CD14-positive monocyte (primary cell): ENCODE results near the gene C17orf113. TPM values are rescaled to one million over a fixed set of nuclear protein-coding genes. Genes with fewer than 3 reads are reported as not detected.
"Not testable (repeated sequence)": the region's sequence is repeated elsewhere in the genome, so short reads cannot be mapped to it uniquely, and the experiment has no call there.

Experiments
- DNase-seq, 3 donors: peaks; one replicate each; pipeline ENCODE4 v3.0.0-alpha.2; 2011 to 2022
- H2AFZ ChIP-seq: 2 replicates; pipeline ENCODE4 v1.6.0; 2012; ENCODE audit warnings: mild to moderate bottlenecking, low read depth, low read length, inconsistent platforms; ENCODE audit not compliant: insufficient read depth, poor library complexity, severe bottlenecking
- H3K27ac ChIP-seq, 2 donors: 1 replicate in 1 of 2; 2 replicates in 1 of 2; pipeline ENCODE4 v1.5.1; 2012 to 2013; ENCODE audit warnings: low read length in 2 of 2, control low read depth in 1 of 2, inconsistent platforms in 1 of 2, low read depth in 1 of 2, mild to moderate bottlenecking in 1 of 2
- H3K27me3 ChIP-seq, 2 donors: one replicate each; pipeline versions ENCODE4 v1.6.0 to v1.6.1; 2011 to 2013; ENCODE audit warnings: low read length in 2 of 2; ENCODE audit not compliant: control insufficient read depth in 2 of 2, insufficient read depth in 2 of 2
- H3K36me3 ChIP-seq, 2 donors: replicated peaks in 1 of 2; 1 replicate in 1 of 2; 2 replicates in 1 of 2; pipeline versions ENCODE4 v1.5.1 to v1.6.1; 2012 to 2013; ENCODE audit warnings: low read length in 2 of 2, control low read depth in 1 of 2, inconsistent platforms in 1 of 2, mild to moderate bottlenecking in 1 of 2; ENCODE audit not compliant: insufficient read depth in 2 of 2, control insufficient read depth in 1 of 2
- H3K4me1 ChIP-seq, 2 donors: 1 replicate in 1 of 2; 2 replicates in 1 of 2; pipeline versions ENCODE4 v1.5.1 to v1.6.1; 2012 to 2013; ENCODE audit warnings: low read length in 2 of 2, control low read depth in 1 of 2, inconsistent platforms in 1 of 2, mild to moderate bottlenecking in 1 of 2, moderate library complexity in 1 of 2; ENCODE audit not compliant: insufficient read depth in 2 of 2, control insufficient read depth in 1 of 2
- H3K4me2 ChIP-seq: replicated peaks from 2 replicates; pipeline ENCODE3; 2012; ENCODE audit warnings: low read length, moderate library complexity, mild to moderate bottlenecking; ENCODE audit not compliant: poor library complexity, severe bottlenecking; ENCODE audit errors: extremely low read depth
- H3K4me3 ChIP-seq, 3 experiments: fragments of 200-600 bp in 1 of 3; sonication (generic) in 1 of 3; replicated peaks in 1 of 3; 1 replicate in 2 of 3; 2 replicates in 1 of 3; pipeline ENCODE4 v1.5.1; 2011 to 2013; ENCODE audit warnings: low read length in 3 of 3, mild to moderate bottlenecking in 3 of 3, control low read depth in 2 of 3, low read depth in 2 of 3, inconsistent platforms in 1 of 3, moderate library complexity in 1 of 3
- H3K79me2 ChIP-seq: 2 replicates; pipeline ENCODE4 v1.6.0; 2012; ENCODE audit warnings: mild to moderate bottlenecking, control low read depth, inconsistent platforms, low read length, moderate library complexity; ENCODE audit not compliant: insufficient read depth
- H3K9ac ChIP-seq: 2 replicates; pipeline ENCODE4 v1.6.0; 2017; ENCODE audit warnings: low read length, mild to moderate bottlenecking; ENCODE audit not compliant: insufficient read depth, poor library complexity, severe bottlenecking
- H3K9me3 ChIP-seq, 2 donors: replicated peaks in 1 of 2; 1 replicate in 1 of 2; 2 replicates in 1 of 2; pipeline versions ENCODE4 v1.5.1 to v1.6.1; 2012 to 2013; ENCODE audit warnings: low read length in 2 of 2, control low read depth in 1 of 2; ENCODE audit not compliant: control insufficient read depth in 1 of 2, insufficient read depth in 1 of 2
- H4K20me1 ChIP-seq: 2 replicates; pipeline ENCODE4 v1.6.0; 2012; ENCODE audit warnings: mild to moderate bottlenecking, low read length, control low read depth, moderate library complexity; ENCODE audit not compliant: insufficient read depth
- H3K27ac Mint-ChIP-seq, 7 donors: one replicate each; pipeline ENCODE4 v1.8.0; 2020; ENCODE audit warnings: mild to moderate bottlenecking in 7 of 7, mixed read lengths in 7 of 7, moderate library complexity in 6 of 7, inconsistent platforms in 2 of 7
- H3K27me3 Mint-ChIP-seq, 3 donors: one replicate each; pipeline ENCODE4 v1.8.0; 2021 to 2022; ENCODE audit warnings: low read depth in 3 of 3, mild to moderate bottlenecking in 3 of 3, mixed read lengths in 3 of 3, moderate library complexity in 3 of 3, inconsistent platforms in 1 of 3
- H3K36me3 Mint-ChIP-seq, 2 donors: one replicate each; pipeline ENCODE4 v1.8.0; 2020; ENCODE audit warnings: mixed read lengths in 2 of 2, inconsistent platforms in 1 of 2, mild to moderate bottlenecking in 1 of 2
- H3K4me1 Mint-ChIP-seq: one replicate; pipeline ENCODE4 v1.8.0; 2020; ENCODE audit warnings: mild to moderate bottlenecking, mixed read lengths
- H3K4me3 Mint-ChIP-seq, 2 donors: one replicate each; pipeline ENCODE4 v1.8.0; 2020; ENCODE audit warnings: mild to moderate bottlenecking in 2 of 2, mixed read lengths in 2 of 2, moderate library complexity in 1 of 2
- H3K9me3 Mint-ChIP-seq, 7 donors: one replicate each; pipeline ENCODE4 v1.8.0; 2020 to 2022; ENCODE audit warnings: mixed read lengths in 7 of 7, mild to moderate bottlenecking in 6 of 7, moderate library complexity in 6 of 7, inconsistent platforms in 2 of 7
- WGBS: methylation state at CpG from one replicate; pipeline ENCODE4 v1.1.5; 2013; ENCODE audit warnings: missing lambda C conversion rate; ENCODE audit not compliant: insufficient coverage; 5-methylcytosine and 5-hydroxymethylcytosine counted together
- intact Hi-C, 2 donors: fragments of 100-400 bp; cut with micrococcal nuclease; formaldehyde crosslinking; loops; one replicate each; pipeline versions ENCODE4 v1.15.0 to v1.15.1; 2023
- polyA plus RNA-seq, 3 donors: library from polyadenylated mRNA; depleted of rRNA in 1 of 3; unstranded in 2 of 3; stranded (reverse) in 1 of 3; fragments of 300-500 nt in 2 of 3; fragments of >200 nt in 1 of 3; fragmentation: Illumina TruSeq in 2 of 3; gene quantifications; 1 replicate in 2 of 3; 2 replicates in 1 of 3; pipeline ENCODE4 v1.2.3, GENCODE V29; 2012 to 2021
- TF ChIP-seq, protein P1 (sequence below): fragments of 200-600 bp; IDR thresholded peaks from one replicate; pipeline ENCODE4 v1.8.0; 2022; ENCODE audit warnings: antibody characterized with exemption, mild to moderate bottlenecking

Gene C17orf113
- polyA plus RNA-seq, 3 donors: 0.20 to 0.52 (median 0.28) TPM

- no peaks in the 10 kb centered on the region for H3K27me3 Mint-ChIP-seq
- H3K36me3 Mint-ChIP-seq: peaks cover 12 to 27% of the 10 kb centered on the region in 2 donors
- H3K9ac ChIP-seq: peak within 1 kb of the TSS; percentile 99
- peaks cover 92% of the 10 kb centered on the region for H3K79me2 ChIP-seq
- TF ChIP-seq, protein P1, sequence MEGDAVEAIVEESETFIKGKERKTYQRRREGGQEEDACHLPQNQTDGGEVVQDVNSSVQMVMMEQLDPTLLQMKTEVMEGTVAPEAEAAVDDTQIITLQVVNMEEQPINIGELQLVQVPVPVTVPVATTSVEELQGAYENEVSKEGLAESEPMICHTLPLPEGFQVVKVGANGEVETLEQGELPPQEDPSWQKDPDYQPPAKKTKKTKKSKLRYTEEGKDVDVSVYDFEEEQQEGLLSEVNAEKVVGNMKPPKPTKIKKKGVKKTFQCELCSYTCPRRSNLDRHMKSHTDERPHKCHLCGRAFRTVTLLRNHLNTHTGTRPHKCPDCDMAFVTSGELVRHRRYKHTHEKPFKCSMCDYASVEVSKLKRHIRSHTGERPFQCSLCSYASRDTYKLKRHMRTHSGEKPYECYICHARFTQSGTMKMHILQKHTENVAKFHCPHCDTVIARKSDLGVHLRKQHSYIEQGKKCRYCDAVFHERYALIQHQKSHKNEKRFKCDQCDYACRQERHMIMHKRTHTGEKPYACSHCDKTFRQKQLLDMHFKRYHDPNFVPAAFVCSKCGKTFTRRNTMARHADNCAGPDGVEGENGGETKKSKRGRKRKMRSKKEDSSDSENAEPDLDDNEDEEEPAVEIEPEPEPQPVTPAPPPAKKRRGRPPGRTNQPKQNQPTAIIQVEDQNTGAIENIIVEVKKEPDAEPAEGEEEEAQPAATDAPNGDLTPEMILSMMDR: no peak
- peaks cover 0 to 3% (median 0%) of the 10 kb centered on the region in 7 donors for H3K9me3 Mint-ChIP-seq
- peaks cover 57 to 82% of the 10 kb centered on the region in 2 donors for H3K4me1 ChIP-seq
- H4K20me1 ChIP-seq: peaks cover 4% of the 10 kb centered on the region
- no peaks in the 10 kb centered on the region for H3K9me3 ChIP-seq
- H3K36me3 ChIP-seq: peaks cover 5 to 10% of the 10 kb centered on the region in 2 donors
- H3K4me3 Mint-ChIP-seq: peak within 1 kb of the TSS; percentile 93 to 99
- WGBS: 0% methylated on average over 56 of the region's 70 CpGs
- peak; percentile 80 to 85 (median 85) for DNase-seq
- peak within 1 kb of the TSS; percentile 64 to 98 (median 94) for H3K4me3 ChIP-seq
- H2AFZ ChIP-seq: peak within 1 kb of the TSS; percentile 92
- H3K4me1 Mint-ChIP-seq: peaks cover 65% of the 10 kb centered on the region
- H3K27ac ChIP-seq: peak within 1 kb of the TSS; percentile 92 to 97
- intact Hi-C loops: loop anchor here in 1 of 2 donors (2.0 kb wide), 1 partner anchor 46 kb away; no protein-coding TSS in a partner anchor
- H3K27ac Mint-ChIP-seq: peak within 1 kb of the TSS; percentile 94 to 100 (median 99)
- no peaks in the 10 kb centered on the region for H3K27me3 ChIP-seq
- peak within 1 kb of the TSS; percentile 88 for H3K4me2 ChIP-seq
Observed at GRCh38 chr17:42016941-42017865, 33.2 kb downstream of the C17orf113 start, which contains the start of gene DNAJC7. Gene DNAJC7, minus strand, starts transcription at chr17:42017439. Its CDS starts 23 bp downstream, at chr17:42017416.

GRCh38 chr17:42016411-42016831 lies 34.0 kb downstream of the C17orf113 start:
- H3K4me1 Mint-ChIP-seq: peaks cover 67% of the 10 kb centered on the region
- peak overlapping the region; percentile 92 for H2AFZ ChIP-seq
- intact Hi-C loops: loop anchor here in 1 of 2 donors (2.0 kb wide), 1 partner anchor 46 kb away; no protein-coding TSS in a partner anchor
- peaks cover 0 to 3% (median 0%) of the 10 kb centered on the region in 7 donors for H3K9me3 Mint-ChIP-seq
- H3K27ac ChIP-seq: peak overlapping the region; percentile 92 to 97
- peaks cover 0 to 2% of the 10 kb centered on the region in 2 donors for H3K36me3 ChIP-seq
- H3K79me2 ChIP-seq: peaks cover 92% of the 10 kb centered on the region
- H3K4me2 ChIP-seq: peak overlapping the region; percentile 88
- WGBS: 5% methylated on average over 6 of the region's 12 CpGs
- peaks cover 59 to 82% of the 10 kb centered on the region in 2 donors for H3K4me1 ChIP-seq
- DNase-seq: peak; percentile 25 to 48 (median 30)
- H3K27me3 ChIP-seq: no peaks in the 10 kb centered on the region
- peak overlapping the region; percentile 64 to 98 (median 94) for H3K4me3 ChIP-seq
- H3K36me3 Mint-ChIP-seq: peaks cover 6 to 22% of the 10 kb centered on the region in 2 donors
- TF ChIP-seq, protein P1: no peak
- peak overlapping the region; percentile 94 to 100 (median 99) for H3K27ac Mint-ChIP-seq
- no peaks in the 10 kb centered on the region for H3K9me3 ChIP-seq
- H4K20me1 ChIP-seq: peaks cover 4% of the 10 kb centered on the region
- H3K4me3 Mint-ChIP-seq: peak overlapping the region; percentile 93 to 99
- no peaks in the 10 kb centered on the region for H3K27me3 Mint-ChIP-seq
- peak overlapping the region; percentile 99 for H3K9ac ChIP-seq

DNA sequence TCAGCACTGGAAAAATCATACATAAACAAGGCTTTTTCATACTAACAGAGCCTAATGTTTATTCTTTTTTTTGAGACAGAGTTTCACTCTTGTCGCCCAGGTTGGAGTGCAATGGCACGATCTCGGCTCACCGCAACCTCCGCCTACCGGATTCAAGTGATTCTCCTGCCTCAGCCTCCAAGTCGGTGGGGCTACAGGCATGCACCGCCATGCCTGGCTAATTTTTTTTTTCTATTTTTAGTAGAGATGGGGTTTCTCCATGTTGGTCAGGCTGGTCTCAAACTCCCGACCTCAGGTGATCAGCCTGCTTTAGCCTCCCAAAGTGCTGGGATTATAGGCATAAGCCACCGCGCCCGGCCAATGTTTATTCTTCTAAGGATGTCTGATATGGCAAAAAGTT lies 36.7 kb downstream of the C17orf113 start:
- WGBS: 98% methylated on average over 6 of the region's 12 CpGs
- Mint-ChIP-seq H3K4me1 (peaks cover 78% of the 10 kb centered on the region), H3K27ac (peak overlapping the region in 6 of 7 donors; percentile 5 to 79 (median 62)), H3K36me3 (peaks cover 9 to 23% of the 10 kb centered on the region in 2 donors)
- H3K4me2 ChIP-seq, H3K27me3 ChIP-seq, H3K36me3 ChIP-seq, H3K4me3 ChIP-seq, H3K4me3 Mint-ChIP-seq, H2AFZ ChIP-seq, DNase-seq, H3K27me3 Mint-ChIP-seq, H3K9me3 Mint-ChIP-seq, H3K9ac ChIP-seq, H3K9me3 ChIP-seq: not testable (repeated sequence)
- peaks cover 69 to 89% of the 10 kb centered on the region in 2 donors for H3K4me1 ChIP-seq
- peaks cover 97% of the 10 kb centered on the region for H3K79me2 ChIP-seq
- H4K20me1 ChIP-seq: peaks cover 30% of the 10 kb centered on the region
- intact Hi-C loops: loop anchor here in 1 of 2 donors (5.0 kb wide), 1 partner anchor 46 kb away; the partner anchor contains the start of gene CNP
- peak overlapping the region in 1 of 2 donors; percentile 79 for H3K27ac ChIP-seq
